AG04449 (cell line): Measurements from ENCODE around the gene MDFI.

ENCODE experiments used
- CTCF ChIA-PET: fragments of 350-600 bp; formaldehyde crosslinking; extraction: SDS; loops from one replicate; lab custom pipeline; 2021; ENCODE audit warnings: antibody characterized with exemption; lab: Yijun Ruan, JAX
- POLR2A ChIA-PET: fragments of 400-600, 350-600 bp; formaldehyde crosslinking; extraction: SDS; loops from one replicate; lab custom pipeline; 2020; ENCODE audit warnings: antibody characterized with exemption, inconsistent platforms; lab: Yijun Ruan, JAX
- DNase-seq: peaks from one replicate; pipeline ENCODE4 v3.0.0-alpha.2; 2010; ENCODE audit warnings: low read depth, low spot score
- H3K4me3 ChIP-seq: 2 replicates; pipeline ENCODE4 v1.5.1; 2011; ENCODE audit warnings: low read depth, mild to moderate bottlenecking, control low read depth, low read length
- TF ChIP-seq, protein P1 (sequence below): IDR thresholded peaks from one replicate; pipeline ENCODE4 v1.5.1; 2011; ENCODE audit warnings: mild to moderate bottlenecking, moderate library complexity, low read length, control low read depth, inconsistent platforms; ENCODE audit not compliant: insufficient read depth; ENCODE audit errors: missing control alignments

Gene MDFI, protein sequence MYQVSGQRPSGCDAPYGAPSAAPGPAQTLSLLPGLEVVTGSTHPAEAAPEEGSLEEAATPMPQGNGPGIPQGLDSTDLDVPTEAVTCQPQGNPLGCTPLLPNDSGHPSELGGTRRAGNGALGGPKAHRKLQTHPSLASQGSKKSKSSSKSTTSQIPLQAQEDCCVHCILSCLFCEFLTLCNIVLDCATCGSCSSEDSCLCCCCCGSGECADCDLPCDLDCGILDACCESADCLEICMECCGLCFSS

DNA sequence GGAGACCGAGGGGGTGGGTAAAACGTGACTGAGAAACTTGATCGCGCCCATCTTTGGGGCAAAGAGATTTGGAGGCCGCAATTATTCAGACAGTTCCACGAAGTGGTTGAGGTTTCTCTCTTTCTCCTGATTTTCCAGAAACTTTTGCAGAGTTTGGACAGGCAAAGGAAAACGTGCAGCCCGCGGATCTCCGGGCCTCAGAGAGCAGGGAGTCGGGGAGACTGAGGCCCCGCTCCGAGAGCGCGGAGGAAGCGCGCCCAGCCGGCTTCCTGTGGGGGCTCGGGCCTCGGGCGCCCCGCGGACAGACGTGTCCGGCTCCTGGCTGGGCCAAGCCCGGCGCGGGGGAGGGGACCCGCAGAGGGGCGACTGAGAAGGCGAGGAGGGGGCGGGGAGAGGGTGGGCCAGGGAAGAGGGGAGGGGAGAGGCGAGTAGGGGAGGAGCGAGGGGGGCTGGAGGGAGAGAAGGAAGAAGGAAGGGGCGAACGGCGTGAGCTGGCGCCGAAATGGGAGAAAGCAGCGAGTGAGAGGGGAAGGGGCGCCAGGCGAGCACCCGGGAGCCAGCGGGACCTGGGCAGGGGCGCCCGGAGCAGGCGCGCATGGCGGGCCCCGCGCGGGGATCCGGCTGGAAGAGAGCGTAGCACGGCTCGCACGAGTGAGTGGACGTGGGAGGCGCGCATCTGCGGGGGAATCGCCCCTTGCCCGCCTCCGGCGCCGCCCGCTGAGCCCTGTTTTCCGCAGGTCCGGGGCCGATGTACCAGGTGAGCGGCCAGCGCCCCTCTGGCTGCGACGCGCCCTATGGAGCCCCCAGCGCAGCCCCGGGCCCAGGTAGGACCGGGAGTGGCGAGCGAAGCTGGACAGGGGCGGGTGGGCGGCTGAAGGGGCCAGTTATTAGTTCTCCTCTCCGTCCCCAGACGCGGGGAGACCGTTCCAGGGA, at the start of gene MDFI:
Gene MDFI (plus strand): TSS at position 467 of the 933 bp plus-strand sequence. CDS start 282 bp downstream, at position 749.
- H3K4me3 ChIP-seq: peak within 1 kb of the TSS; percentile 60
- CTCF ChIA-PET: interaction anchor here (1.5 to 1.6 kb wide), 3 partner anchors 11 to 270 kb away, joined by 4 to 8 read pairs (median 7); no protein-coding TSS in a partner anchor
- POLR2A ChIA-PET: interaction anchor here (0.8 kb wide), 1 partner anchor 17 kb away, joined by 3 read pairs; no protein-coding TSS in a partner anchor
- no peak for DNase-seq
- TF ChIP-seq, protein P1, sequence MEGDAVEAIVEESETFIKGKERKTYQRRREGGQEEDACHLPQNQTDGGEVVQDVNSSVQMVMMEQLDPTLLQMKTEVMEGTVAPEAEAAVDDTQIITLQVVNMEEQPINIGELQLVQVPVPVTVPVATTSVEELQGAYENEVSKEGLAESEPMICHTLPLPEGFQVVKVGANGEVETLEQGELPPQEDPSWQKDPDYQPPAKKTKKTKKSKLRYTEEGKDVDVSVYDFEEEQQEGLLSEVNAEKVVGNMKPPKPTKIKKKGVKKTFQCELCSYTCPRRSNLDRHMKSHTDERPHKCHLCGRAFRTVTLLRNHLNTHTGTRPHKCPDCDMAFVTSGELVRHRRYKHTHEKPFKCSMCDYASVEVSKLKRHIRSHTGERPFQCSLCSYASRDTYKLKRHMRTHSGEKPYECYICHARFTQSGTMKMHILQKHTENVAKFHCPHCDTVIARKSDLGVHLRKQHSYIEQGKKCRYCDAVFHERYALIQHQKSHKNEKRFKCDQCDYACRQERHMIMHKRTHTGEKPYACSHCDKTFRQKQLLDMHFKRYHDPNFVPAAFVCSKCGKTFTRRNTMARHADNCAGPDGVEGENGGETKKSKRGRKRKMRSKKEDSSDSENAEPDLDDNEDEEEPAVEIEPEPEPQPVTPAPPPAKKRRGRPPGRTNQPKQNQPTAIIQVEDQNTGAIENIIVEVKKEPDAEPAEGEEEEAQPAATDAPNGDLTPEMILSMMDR: no peak

DNA sequence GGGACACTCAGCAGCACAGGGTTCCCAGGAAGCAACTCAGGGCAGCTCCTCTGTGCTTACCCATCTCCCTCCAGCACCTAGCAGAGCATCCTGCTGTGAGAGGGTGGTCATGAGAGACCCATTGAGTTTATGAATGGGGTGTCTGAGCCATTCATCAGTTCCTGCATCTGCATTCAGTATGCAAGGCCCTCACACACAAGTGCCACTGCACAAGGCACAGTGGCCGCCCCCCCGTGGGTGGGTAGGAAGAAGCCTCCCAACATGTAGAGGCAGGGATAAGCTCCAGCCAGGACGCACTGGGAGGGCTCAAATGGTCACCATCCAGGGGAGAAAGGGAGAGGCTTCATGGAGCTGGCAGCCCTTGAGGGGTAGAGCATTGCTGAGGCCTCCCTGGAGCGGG, 49.0 kb upstream of the MDFI start:
- no peak for DNase-seq
- POLR2A ChIA-PET: no interaction called here
- CTCF ChIA-PET: interaction anchor here (1.1 to 21.2 kb wide), 14 partner anchors 8 to 217 kb away, joined by 3 to 481 read pairs (median 4); no protein-coding TSS in a partner anchor
- TF ChIP-seq, protein P1: no peak
- no peak overlapping the region for H3K4me3 ChIP-seq

DNA sequence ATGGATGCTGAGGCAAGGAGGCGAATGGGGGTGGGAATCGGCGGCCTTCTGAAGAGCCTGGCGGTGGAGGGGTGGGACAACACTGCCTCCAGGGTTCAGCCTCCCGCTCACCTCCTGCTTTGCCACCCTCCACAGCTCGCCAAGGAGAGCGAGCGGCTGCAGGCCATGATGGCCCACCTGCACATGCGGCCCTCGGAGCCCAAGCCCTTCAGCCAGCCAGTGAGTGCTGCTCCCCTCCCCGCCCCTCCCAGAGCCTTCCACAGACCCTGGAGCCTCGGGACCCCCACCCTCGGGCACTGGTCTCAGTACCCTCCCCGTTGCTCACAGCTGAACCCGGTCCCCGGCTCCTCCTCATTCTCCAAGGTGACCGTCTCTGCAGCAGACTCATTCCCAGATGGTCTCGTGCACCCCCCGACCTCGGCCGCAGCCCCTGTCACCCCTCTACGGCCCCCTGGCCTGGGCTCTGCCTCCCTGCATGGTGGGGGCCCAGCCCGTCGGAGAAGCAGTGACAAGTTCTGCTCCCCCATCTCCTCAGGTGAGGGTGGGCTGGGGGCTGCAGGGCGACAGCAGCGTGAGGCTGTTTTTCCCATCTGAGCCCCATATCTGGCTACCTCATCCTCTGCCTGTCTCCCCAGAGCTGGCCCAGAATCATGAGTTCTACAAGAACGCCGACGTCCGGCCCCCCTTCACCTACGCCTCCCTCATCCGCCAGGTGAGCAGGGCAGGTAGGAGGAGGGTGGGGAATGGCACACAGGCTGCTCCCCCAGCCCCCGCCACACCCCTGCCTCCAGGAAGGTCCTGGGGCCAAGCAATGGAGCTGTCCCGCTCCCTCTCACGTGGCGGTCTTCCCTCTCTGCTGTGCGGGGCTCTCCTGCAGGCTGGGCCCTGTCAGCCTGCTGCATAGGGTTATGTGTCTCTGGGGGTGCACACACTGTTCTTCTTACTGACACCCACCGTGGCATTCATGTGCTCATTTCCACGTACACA, 48.3 kb upstream of the MDFI start:
- no peak overlapping the region for H3K4me3 ChIP-seq
- TF ChIP-seq, protein P1: no peak
- ChIA-PET CTCF (interaction anchor here (1.2 to 21.2 kb wide), 20 partner anchors 7 to 218 kb away, joined by 3 to 481 read pairs (median 8); no protein-coding TSS in a partner anchor), POLR2A (no interaction called here)
- no peak for DNase-seq

DNA sequence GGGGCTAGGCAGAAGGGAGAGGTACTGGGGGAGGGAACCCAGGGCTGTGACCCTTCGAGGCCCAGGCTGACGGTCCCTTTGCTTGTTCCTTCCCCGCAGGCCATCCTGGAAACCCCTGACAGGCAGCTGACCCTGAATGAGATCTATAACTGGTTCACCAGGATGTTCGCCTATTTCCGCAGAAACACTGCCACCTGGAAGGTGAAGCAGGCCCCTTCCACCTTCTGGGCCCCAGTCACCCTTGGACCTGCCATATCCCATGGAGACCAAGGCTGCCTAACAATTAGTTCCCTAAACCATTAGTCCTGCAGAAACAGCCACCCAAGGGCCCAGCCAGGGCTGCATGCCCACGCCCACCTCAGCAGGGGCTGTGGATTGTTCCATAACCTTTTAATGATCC, 47.1 kb upstream of the MDFI start:
- ChIA-PET CTCF (interaction anchor here (0.6 to 21.2 kb wide), 17 partner anchors 8 to 472 kb away, joined by 3 to 481 read pairs (median 6); no protein-coding TSS in a partner anchor), POLR2A (no interaction called here)
- no peak for DNase-seq
- no peak overlapping the region for H3K4me3 ChIP-seq
- TF ChIP-seq, protein P1: no peak

DNA sequence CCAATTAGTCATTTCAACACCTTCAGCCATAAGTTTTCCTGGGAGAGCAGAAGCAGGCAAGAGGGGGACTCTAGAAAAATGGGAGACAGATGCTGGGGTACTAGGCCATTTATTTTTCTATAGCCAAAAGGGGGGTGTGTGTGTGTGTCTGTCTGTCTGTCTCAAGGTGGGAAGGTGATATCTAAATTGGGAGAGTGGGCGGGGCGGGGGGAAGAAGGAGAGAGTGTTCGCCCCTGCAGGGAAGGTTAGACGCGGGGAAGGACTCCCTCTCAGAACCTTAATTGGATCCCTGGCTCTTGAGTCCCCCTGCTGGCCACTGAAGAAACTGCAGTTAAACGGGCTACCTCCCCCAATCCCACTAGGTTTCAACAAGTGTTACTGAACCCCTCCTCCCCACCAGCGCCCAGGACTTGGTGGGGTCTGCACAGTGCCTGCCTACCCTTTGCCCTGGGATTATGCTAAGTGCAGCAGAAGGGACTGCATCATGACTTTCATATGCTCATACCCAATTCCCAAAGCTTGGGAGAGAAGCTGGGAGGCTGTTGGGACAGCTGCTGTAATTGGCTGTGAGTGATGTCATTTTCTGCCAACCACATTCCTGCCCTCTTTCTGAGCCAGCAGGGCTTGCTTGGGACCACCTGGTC, 46.3 kb upstream of the MDFI start:
- POLR2A ChIA-PET: no interaction called here
- CTCF ChIA-PET: interaction anchor here (0.6 to 21.2 kb wide), 32 partner anchors 8 to 229 kb away, joined by 3 to 481 read pairs (median 4); no protein-coding TSS in a partner anchor
- TF ChIP-seq, protein P1: peak; percentile 86
- H3K4me3 ChIP-seq: no peak overlapping the region
- DNase-seq: no peak
